Tibial nerve (tissue), 4 donors: ENCODE data around the gene KCTD16. TPM values are rescaled to one million over a fixed set of nuclear protein-coding genes. Genes with fewer than 3 reads are reported as not detected.

ENCODE experiments used
- DNase-seq, 2 donors: peaks; one replicate each; pipeline ENCODE4 v3.0.0-alpha.2; 2019; ENCODE audit warnings: low spot score in 2 of 2
- H3K27ac ChIP-seq, 4 donors: fragments of 200-600 bp; sonication (generic) in 3 of 4; one replicate each; pipeline ENCODE4 v1.5.1; 2017 to 2019; ENCODE audit warnings: mild to moderate bottlenecking in 1 of 4
- H3K27me3 ChIP-seq, 2 donors: fragments of 200-600 bp; sonication (generic) in 1 of 2; one replicate each; pipeline versions ENCODE4 v1.5.1 to v1.6.0; 2017 to 2019
- H3K36me3 ChIP-seq, 3 donors: fragments of 200-600 bp; sonication (generic); one replicate each; pipeline ENCODE4 v1.5.1; 2018 to 2019
- H3K4me1 ChIP-seq, 4 donors: fragments of 200-600 bp; sonication (generic) in 3 of 4; one replicate each; pipeline ENCODE4 v1.5.1; 2017 to 2019
- H3K4me3 ChIP-seq, 4 donors: fragments of 200-600 bp; sonication (generic) in 3 of 4; one replicate each; pipeline ENCODE4 v1.5.1; 2017 to 2019; ENCODE audit warnings: mild to moderate bottlenecking in 1 of 4, moderate library complexity in 1 of 4
- H3K9me3 ChIP-seq, 4 donors: fragments of 200-600 bp; sonication (generic) in 3 of 4; one replicate each; pipeline ENCODE4 v1.5.1; 2017 to 2019
- EP300 ChIP-seq, 2 donors: sonication (generic); formaldehyde crosslinking; IDR thresholded peaks; one replicate each; pipeline ENCODE4 v1.6.1; 2017; ENCODE audit warnings: antibody characterized with exemption in 2 of 2, mild to moderate bottlenecking in 1 of 2
- POLR2A ChIP-seq, 2 donors: fragments of 450-650 bp; IDR thresholded peaks; one replicate each; pipeline ENCODE4 v1.6.1; 2017; ENCODE audit warnings: antibody characterized with exemption in 2 of 2, mild to moderate bottlenecking in 2 of 2, moderate library complexity in 2 of 2
- WGBS, 2 donors: methylation state at CpG; one replicate each; pipeline ENCODE4 v1.1.5; 2018; 5-methylcytosine and 5-hydroxymethylcytosine counted together
- total RNA-seq, 4 donors: library from RNA; depleted of rRNA; stranded (reverse); fragments of >200 nt; gene quantifications; one replicate each; pipeline ENCODE4 v1.1.0, GENCODE V29; 2016
- TF ChIP-seq, protein P1 (sequence below), 5 experiments: fragments of 200-600 bp in 3 of 5; fragments of 450-650 bp in 2 of 5; sonication (generic) in 3 of 5; IDR thresholded peaks; one replicate each; pipeline ENCODE4 v1.5.1; 2016 to 2019; ENCODE audit warnings: antibody characterized with exemption in 5 of 5, mild to moderate bottlenecking in 3 of 5, moderate library complexity in 2 of 5

Gene KCTD16
- total RNA-seq, 4 donors from 2014 or later, result under 0.01 to 0.44 (median 0.41) TPM

DNA sequence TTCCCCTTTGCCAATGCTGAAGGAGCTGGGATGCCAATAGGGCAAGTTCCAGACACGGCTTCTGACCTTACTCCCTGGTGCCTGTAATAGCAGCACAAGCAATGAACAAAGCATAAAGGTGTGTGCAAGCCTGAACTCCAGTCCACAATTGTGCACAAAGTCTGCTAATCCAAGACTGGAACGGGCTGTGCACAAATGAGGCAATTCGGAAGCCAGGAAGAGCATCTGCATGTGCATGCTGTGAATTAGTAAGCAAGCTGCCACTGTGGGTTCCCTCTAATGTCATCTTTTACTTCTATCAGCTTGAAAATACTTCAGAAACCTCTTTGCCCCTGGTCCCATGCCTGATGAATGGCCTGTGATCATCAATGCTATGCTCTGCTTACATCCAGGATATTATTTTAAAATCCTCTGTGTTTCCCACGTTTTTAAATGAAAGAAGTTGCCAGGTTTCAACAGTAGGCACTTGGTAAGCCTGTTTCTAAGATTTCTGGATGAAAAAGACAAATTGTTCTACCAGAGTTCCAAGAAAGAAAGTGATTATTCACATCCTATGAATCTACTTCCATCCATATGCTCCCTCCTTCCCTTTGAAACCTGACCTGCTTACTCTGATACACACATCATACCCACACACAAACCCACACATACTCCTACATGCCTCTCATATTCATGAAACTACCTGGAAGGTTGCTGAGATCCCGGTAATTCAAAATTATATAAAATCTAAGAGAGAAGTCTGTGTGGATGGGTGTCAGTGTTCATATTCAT lies 165.7 kb downstream of the KCTD16 start:
- no peaks in the 10 kb centered on the region for H3K36me3 ChIP-seq
- no peak overlapping the region for H3K4me3 ChIP-seq
- WGBS, 2 donors, result 48 to 56% methylated on average over 5 of the region's 5 CpGs
- DNase-seq, result no peak
- no peaks in the 10 kb centered on the region for H3K4me1 ChIP-seq
- no peaks in the 10 kb centered on the region for H3K9me3 ChIP-seq
- TF ChIP-seq EP300 (IDR thresholded peaks at IDR 0.05), result no peak
- TF ChIP-seq, protein P1, sequence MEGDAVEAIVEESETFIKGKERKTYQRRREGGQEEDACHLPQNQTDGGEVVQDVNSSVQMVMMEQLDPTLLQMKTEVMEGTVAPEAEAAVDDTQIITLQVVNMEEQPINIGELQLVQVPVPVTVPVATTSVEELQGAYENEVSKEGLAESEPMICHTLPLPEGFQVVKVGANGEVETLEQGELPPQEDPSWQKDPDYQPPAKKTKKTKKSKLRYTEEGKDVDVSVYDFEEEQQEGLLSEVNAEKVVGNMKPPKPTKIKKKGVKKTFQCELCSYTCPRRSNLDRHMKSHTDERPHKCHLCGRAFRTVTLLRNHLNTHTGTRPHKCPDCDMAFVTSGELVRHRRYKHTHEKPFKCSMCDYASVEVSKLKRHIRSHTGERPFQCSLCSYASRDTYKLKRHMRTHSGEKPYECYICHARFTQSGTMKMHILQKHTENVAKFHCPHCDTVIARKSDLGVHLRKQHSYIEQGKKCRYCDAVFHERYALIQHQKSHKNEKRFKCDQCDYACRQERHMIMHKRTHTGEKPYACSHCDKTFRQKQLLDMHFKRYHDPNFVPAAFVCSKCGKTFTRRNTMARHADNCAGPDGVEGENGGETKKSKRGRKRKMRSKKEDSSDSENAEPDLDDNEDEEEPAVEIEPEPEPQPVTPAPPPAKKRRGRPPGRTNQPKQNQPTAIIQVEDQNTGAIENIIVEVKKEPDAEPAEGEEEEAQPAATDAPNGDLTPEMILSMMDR (IDR thresholded peaks at IDR 0.05), result no peak
- no peak for TF ChIP-seq POLR2A (IDR thresholded peaks at IDR 0.05)
- no peaks in the 10 kb centered on the region for H3K27me3 ChIP-seq
- H3K27ac ChIP-seq, result no peak overlapping the region

DNA sequence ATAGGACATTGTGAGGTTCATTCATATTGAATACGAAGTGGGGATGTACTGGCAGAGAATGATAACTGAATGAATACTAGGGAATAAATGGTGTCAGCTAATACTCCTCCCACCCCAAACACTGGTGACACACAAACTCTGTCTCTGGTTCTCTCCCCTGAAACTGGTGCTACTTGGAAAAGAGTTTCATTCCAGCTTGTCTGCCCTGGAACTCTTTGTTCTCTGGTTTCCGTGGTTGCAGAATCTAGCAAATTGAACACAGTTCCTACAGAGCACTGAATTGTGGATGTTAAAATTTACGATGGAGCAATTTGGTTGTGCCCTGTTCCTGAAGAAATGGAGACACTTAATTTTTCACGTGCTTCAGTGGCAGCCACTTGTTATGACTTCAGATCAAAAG lies 181.7 kb downstream of the KCTD16 start:
- no peak for DNase-seq
- 36 to 43% methylated on average over 4 of the region's 4 CpGs for WGBS, 2 donors
- H3K27me3 ChIP-seq, result no peaks in the 10 kb centered on the region
- H3K4me3 ChIP-seq, result no peak overlapping the region
- no peak for TF ChIP-seq POLR2A (IDR thresholded peaks at IDR 0.05)
- TF ChIP-seq EP300 (IDR thresholded peaks at IDR 0.05), result no peak
- no peaks in the 10 kb centered on the region for H3K36me3 ChIP-seq
- no peaks in the 10 kb centered on the region for H3K9me3 ChIP-seq
- H3K4me1 ChIP-seq, result no peaks in the 10 kb centered on the region
- no peak overlapping the region for H3K27ac ChIP-seq

DNA sequence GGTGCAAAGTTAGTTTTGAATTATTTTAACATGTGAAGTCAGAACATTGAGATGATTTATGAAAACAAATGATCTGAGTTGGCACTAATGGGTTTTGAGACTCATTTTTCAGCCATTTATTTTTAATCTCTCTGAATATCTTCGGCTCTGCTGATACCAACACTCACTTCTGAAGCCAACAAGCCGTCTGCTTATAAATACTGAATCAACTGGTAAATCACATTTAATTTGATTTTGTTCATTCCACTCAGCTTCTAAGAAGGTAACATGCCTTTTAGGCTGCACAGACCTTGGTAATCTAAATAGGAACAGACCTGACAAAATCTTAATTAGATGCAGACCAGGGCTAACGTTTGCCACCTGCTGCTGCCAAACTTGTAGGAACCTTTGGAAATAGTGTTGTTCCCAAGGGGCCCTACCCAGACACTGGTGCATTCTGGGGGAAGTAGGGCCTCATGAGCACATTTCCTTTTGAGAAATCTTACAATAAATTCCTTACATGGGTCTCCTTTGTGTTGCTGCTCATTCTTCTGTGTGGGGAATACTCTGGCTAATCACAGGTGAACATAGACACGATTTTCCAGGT lies 182.2 kb downstream of the KCTD16 start:
- no peaks in the 10 kb centered on the region for H3K4me1 ChIP-seq
- H3K36me3 ChIP-seq, result no peaks in the 10 kb centered on the region
- TF ChIP-seq POLR2A (IDR thresholded peaks at IDR 0.05) (no peak), EP300 (IDR thresholded peaks at IDR 0.05) (no peak)
- TF ChIP-seq, protein P1 (IDR thresholded peaks at IDR 0.05), result no peak
- WGBS, 2 donors, result 42 to 50% methylated on average over 4 of the region's 4 CpGs
- no peak overlapping the region for H3K4me3 ChIP-seq
- no peaks in the 10 kb centered on the region for H3K9me3 ChIP-seq
- DNase-seq, result no peak
- H3K27me3 ChIP-seq, result no peaks in the 10 kb centered on the region
- H3K27ac ChIP-seq, result no peak overlapping the region

DNA sequence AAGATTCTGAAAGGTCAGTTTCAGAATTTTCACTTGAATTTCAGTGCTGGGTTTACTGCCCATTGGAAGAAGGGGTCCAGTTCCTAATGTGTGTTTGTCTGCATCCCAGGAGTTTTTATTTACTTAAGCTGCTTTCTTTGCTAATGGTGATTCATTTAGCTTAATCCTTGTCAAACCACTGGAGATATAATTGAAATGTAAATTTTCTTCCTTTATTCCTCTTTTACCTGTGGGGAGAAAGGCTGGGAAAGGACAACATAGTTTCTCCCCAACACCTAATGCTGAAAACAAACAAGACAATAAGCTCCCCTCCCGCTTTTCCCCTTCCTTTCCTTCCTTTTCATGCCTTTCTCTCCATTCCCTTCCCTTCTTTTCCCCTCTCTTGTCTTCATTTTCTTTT lies 185.8 kb downstream of the KCTD16 start:
- Histone ChIP-seq H3K4me3 (no peak overlapping the region), H3K9me3 (no peaks in the 10 kb centered on the region), H3K27me3 (no peaks in the 10 kb centered on the region), H3K4me1 (no peaks in the 10 kb centered on the region), H3K36me3 (no peaks in the 10 kb centered on the region), H3K27ac (no peak overlapping the region)
- WGBS, 2 donors, result 74 to 79% methylated on average over 1 of the region's 1 CpG
- no peak for DNase-seq
- TF ChIP-seq, protein P1 (IDR thresholded peaks at IDR 0.05), result no peak
- TF ChIP-seq EP300 (IDR thresholded peaks at IDR 0.05), result no peak
- no peak for TF ChIP-seq POLR2A (IDR thresholded peaks at IDR 0.05)

DNA sequence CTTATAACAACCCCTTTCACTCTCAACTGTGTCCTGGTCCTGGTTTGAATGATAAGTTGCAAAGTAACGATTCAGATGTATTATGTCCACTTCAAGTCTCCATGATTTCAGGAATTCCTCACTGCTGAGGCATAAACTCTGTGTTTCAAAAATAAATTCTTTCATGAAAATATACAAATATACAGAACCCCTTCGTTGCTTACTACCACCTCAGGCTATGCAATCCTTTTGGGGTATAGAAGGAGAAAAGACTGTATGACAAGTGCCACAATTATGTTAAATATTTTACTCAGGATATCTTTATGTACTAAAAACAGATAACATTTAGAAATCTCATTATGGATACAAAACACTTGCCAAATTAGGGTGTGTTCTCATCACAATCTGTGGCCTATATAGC lies 190.7 kb downstream of the KCTD16 start:
- Histone ChIP-seq H3K36me3 (no peaks in the 10 kb centered on the region), H3K4me3 (no peak overlapping the region), H3K27me3 (no peaks in the 10 kb centered on the region), H3K4me1 (no peaks in the 10 kb centered on the region), H3K9me3 (no peaks in the 10 kb centered on the region), H3K27ac (no peak overlapping the region)
- no peak for TF ChIP-seq POLR2A (IDR thresholded peaks at IDR 0.05)
- WGBS, 2 donors, result 72 to 73% methylated on average over 2 of the region's 2 CpGs
- DNase-seq, result no peak

DNA sequence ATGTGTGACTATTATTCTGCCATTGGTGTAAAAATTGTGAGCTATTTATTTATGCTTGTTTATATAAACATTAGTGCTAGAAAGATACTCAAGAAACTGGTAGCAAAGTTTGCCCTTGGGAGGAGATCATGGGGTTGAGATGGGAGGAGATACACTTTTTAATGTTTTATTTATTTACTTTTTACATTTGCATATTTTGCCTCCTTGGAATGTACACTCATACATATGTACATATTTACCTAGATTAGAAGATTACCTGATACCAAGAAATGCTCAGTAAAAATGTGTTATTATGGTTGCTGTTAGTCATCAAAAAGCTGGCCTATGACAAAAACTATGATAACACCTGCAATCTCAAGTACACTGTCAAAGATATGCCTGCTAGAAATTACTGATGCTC lies 195.2 kb downstream of the KCTD16 start:
- H3K36me3 ChIP-seq, result no peaks in the 10 kb centered on the region
- no peak overlapping the region for H3K27ac ChIP-seq
- TF ChIP-seq, protein P1 (IDR thresholded peaks at IDR 0.05), result no peak
- TF ChIP-seq EP300 (IDR thresholded peaks at IDR 0.05), result no peak
- TF ChIP-seq POLR2A (IDR thresholded peaks at IDR 0.05), result no peak
- H3K27me3 ChIP-seq, result no peaks in the 10 kb centered on the region
- H3K4me3 ChIP-seq, result no peak overlapping the region
- DNase-seq, result no peak
- H3K4me1 ChIP-seq, result no peaks in the 10 kb centered on the region
- H3K9me3 ChIP-seq, result no peaks in the 10 kb centered on the region
